Large intestine (tissue), 1 donor: ENCODE data around the gene SERPINC1. TPM values are rescaled to one million over a fixed set of nuclear protein-coding genes. Genes with fewer than 3 reads are reported as not detected.

ENCODE experiments used
- polyA plus RNA-seq: library from polyadenylated mRNA; unstranded; fragments of 120-200 nt; gene quantifications from one replicate; pipeline ENCODE4 v1.2.1, GENCODE V29; 2013

Gene SERPINC1
- polyA plus RNA-seq, 1 donor: 0.54 TPM

Other genes with a start within 250 kb of the SERPINC1 start
- gene ANKRD45, start 247.5 kb downstream of the SERPINC1 start, polyA plus RNA-seq: 0.34 TPM
- 18.8 TPM for gene KLHL20, start 202.3 kb downstream of the SERPINC1 start, polyA plus RNA-seq
- gene DARS2, start 92.7 kb downstream of the SERPINC1 start, polyA plus RNA-seq: 23.6 TPM
- gene CENPL, start 92.4 kb downstream of the SERPINC1 start, polyA plus RNA-seq: 7.0 TPM
- gene GAS5, start 49.3 kb downstream of the SERPINC1 start, polyA plus RNA-seq: 835 TPM
- gene ZBTB37, start 48.9 kb downstream of the SERPINC1 start, polyA plus RNA-seq: 4.1 TPM
- 12.8 TPM for gene RC3H1, start 105.0 kb upstream of the SERPINC1 start, polyA plus RNA-seq
- 51.9 TPM for gene RABGAP1L, start 242.2 kb upstream of the SERPINC1 start, polyA plus RNA-seq